ENCODE results near the gene PTOV1.

Gene PTOV1

DNA sequence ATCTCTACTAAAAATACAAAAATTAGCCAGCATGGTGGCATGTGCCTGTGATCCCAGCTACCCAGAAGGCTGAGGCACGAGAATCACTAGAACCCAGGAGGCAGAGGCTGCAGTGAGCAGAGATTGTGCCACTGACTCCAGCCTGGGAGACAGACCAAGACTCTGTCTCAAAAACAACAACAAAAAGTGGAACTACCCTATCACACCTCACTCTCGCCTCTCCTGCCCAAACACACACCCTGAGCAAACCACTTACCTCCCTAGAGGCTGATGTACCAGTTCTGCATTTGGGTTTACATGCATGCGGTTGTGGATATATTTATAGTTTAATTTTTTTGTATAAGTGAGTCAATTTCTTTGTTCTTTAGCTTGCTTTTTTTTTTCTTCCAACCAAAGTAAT is 7.7 kb upstream of the PTOV1 start:
- no peak for DNase-seq (ENCODE audit: low read depth in 2 of 2)

DNA sequence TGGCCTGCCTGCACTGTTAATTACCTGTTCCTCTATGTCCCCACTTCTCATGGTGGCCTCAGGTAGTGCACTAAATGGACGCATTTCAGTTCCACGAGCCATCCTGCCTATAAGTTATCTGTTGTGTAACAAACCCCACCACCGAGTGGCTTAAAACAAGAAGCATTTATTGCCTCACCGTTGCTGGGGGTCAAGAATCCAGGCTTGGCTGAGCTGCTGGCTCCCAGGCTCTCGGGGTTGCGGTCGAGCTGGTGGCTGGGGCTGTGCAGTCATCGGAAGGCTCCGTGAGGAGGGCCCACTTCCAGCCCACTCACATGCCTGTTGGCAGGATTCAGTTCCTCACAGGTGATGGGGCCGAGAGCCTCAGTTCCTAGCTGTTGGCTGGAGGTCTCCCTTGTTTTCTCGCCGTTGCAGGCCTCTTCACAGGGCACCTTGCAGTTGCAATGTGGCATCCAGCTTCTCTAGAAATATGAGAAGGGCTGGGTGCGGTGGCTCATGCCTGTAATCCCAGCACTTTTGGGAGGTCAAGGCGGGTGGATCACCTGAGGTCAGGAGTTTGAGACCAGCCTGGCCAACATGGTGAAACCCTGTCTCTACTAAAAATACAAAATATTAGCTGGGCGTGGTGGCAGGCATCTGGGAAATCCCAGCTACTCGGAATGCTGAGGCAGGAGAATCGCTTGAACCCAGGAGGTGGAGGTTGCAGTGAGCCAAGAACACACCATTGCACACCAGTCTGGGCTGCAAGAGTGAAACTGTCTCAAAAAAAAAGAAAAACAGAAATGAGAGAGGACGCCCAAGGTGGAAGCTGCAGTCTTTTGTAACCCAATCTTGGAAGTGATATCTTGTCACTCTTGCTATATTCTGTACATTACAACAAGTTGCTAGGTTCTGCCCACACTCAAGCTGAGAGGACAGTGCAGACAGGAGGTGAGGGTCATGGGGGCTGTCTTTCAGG is 6.5 kb upstream of the PTOV1 start:
- DNase-seq (ENCODE audit: low read depth in 2 of 2), result no peak

DNA sequence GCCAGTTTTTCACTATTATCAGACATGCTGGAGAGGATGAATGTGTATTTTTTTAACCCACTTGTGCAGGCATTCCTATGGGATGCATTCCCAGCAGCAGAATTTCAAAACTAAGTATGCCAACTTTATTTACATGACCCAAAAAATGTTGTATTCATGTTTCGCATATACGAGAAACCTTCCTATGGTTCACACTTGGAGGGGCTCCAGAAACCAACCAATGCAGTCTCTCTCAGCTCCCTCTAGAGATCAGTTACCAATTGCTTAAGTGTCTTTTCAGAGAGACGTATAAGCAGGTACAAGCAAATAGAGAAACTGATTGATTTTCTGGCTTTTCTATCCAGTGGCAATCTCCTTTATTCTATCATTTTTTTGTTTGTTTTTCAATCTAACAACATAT is 5.5 kb upstream of the PTOV1 start:
- no peak for DNase-seq (ENCODE audit: low read depth in 2 of 2)

DNA sequence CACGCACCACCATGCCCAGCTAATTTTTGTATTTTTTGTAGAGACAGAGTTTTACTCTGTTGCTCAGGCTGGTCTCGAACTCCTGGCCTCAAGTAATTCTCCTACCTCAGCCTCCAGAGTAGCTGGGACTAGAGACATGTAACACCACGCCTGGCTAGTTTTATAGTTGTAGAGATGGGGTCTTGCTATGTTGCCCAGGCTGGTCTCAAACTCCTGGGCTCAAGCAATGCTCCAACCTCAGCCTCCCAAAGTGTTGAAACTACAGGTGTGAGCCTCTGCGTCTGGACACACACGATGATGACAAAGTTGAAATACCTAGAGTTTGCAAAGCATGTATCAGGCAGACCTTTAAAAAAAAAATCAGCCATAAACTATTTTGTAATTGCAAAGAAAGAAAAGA is 4.6 kb upstream of the PTOV1 start:
- no peak for DNase-seq (ENCODE audit: low read depth in 2 of 2)

DNA sequence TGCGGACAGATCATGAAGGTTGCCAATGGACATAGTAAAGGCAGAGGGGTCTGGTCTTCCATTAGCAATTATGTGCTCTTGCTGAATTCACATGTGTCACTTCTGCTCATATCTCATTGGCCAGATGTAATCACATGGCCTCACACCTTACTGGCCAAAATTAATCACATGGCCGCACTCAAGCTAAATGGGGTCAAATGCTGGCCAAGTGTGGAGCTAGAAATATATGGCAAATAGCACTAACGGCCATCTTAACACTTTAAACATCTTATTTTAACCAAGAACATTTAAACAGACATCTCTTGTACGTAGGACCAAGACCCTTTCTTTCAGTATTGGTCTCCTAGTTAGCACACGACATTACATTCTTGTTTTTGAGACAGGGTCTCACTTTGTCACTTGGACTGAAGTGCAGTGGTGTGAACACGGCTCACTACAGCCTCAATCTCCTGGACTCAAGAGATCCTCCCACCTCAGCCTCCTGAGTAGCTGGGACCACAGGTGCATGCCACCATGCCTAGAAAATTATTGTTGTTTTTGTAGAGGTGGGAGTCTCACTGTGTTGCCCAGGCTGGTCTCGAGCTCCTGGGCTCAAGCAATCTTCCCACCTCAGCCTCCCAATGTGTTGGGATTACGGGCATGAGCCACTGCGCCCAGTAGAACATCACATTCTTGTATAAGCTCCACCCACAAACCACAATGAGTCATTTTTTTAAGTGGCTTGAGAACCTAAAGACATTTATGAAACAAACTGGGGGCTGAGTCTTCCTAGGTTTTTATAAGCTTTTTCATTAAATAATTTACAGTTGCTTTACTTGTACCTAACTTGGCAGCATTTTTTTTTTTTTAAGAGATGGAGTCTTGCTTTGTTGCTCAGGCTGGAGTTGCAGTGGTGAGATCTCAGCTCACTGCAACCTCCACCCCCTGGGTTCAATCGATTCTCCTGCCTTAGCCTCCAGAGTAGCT is 2.9 kb upstream of the PTOV1 start:
- no peak for DNase-seq (ENCODE audit: low read depth in 2 of 2)

DNA sequence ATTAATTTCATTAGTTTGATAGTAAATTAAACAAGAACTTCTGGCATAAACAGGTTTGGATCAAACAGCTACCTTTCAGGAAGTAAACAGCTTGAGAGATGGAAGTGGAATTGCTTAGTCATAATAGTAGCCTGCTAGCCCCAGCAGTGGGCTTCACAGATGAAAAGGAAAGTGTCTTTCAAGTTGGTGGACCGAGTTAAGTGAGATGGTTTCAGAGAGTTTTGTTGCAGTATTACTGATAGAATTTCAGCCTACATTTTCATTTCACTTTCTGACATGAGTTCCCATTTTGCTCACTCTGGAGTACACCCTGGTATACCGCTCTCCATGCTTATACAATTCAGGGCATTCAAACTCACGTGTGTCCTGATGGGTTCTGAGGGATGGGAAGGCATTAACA is 2.0 kb upstream of the PTOV1 start:
- DNase-seq (ENCODE audit: low read depth in 2 of 2), result no peak

DNA sequence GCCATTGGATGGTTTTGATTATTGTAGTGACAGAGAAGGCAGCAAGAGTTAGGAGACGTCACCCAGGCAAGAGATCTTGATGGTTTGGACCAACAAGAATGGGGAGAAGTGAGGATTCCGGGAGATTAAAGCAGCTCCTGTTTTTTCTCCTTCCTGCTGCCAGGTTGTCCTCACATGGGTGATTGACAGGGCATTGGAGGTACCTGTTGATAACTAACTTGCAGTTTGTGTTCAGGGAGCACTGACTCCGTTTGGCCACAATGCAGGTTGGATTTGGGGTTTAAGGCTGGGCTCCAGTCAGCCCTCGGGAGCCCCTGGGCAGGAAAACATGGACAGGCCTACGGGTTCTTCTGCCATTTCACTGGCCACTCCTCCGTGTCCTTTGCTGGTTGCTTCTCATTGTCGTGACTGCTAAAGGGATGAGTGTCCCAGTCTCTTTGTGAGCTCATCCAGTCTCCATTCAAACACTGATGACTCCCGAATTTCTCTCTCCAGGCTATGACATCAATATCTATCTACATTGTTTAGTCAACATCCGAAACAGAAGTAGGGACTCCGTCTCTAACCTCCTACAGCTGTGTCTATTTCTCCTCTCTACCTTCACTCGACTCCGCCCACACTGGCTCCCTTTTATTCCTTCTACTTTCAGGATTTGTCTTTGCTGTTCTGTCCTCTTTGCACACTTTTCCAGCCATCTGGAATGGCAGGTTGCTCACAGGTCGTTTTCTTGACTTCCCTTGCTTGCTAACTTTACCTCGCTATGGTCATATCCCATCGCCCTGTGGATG is 1.3 kb upstream of the PTOV1 start:
- DNase-seq (ENCODE audit: low read depth in 2 of 2), result no peak

DNA sequence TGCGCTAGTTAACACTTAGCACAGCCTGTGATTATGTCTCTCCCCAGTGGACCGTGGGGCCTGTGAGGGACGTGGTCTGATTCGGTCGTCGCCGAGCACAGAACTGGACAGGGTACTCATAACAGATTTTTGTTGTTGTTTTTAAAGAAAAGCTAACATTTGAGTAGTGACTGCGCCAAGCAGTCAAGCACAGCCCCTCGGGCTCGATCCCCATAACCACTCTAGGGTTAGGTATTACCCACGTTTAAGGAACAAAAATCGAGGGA is 805 bp upstream of the PTOV1 start:
- DNase-seq (ENCODE audit: low read depth in 2 of 2), result no peak

DNA sequence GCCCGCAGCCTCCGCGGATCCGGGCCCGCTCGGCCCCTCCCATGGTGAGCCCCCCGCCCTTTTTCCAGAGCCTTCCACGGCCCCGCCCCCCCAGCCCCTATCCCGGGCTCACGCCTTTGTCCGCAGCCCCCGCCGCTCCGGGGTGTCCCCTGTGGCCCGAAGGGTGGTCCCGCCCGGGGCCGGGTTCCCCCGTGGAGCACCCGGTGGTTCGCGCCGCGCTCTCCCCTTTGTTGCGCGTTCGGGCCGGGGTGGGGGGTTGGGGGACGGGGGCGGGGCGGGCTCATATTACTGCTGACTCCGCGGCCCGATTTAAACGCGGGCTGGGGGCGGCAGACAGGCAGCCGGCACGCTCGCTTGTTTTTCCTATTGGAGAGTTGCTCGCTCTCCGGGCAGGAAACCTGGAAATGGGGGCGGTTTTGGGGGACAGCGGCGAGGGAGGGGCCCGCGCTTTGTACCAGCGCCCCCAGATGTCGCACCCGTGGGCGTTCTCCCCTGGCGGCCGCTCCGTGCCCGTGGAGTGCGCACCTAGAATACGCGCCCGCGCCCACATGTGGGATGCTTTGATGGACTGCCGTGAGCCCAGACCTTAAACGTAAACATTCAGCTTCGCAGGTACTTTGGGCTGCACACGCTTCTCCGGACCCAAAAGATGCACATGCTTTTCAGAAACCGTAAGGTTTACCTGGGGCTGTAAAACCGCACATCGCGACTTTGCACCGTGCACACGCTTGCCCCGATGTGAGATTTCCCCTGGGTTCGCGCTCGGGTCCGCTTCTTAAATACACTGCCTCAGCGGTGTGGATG is 699 bp downstream of the PTOV1 start:
- no peak for DNase-seq (ENCODE audit: low read depth in 2 of 2)

DNA sequence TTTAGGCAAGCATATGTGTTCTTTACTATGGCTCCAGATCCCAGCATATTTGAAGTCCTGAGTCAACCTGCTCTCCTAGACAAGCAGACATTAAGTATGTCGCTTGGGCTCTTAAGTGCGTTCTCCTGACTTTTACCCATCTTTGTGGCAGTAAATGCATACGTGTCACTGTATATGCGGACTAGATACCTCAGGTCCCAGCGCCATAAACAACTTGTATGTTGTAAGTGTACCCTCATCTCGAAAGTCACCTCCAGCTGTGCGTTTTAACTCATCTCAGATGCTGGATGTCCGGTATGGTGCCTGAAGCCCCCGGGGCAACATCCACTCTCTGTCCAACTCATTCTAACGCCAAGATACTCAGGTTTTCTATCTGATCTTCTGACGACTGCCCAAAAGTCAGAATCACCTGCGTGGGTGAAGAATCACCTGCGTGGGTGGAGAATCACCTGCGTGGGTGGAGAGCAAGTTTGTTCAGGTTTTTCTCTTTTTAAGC is 1.7 kb downstream of the PTOV1 start:
- no peak for DNase-seq (ENCODE audit: low read depth in 2 of 2)

DNA sequence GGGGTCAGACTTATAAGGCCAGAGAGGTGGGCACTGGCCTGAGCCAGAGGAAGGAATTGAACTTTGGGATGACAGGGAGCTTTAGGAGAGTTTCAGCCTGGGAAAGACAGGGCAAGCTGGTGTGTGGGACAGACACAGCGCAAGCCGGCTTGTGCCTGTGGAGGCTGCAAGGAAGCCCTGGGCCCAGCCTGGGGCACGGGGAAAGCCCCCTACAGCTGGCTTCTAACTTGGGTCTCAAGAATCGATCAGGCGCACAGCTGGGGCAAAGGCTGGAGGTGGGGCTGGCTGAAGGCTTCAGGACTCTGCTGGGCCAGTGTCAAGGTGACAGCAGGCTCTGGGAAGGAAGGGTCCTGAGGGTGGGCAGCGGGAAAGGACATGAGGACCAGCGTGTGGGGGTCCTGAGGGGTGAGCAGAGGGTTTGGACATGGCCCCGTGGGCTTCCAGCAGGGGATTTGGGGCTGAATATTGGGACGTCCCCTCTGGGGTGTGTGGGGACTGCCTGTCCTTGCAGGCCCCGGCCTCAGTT is 3.0 kb downstream of the PTOV1 start:
- no peak for DNase-seq (ENCODE audit: low read depth in 2 of 2)

DNA sequence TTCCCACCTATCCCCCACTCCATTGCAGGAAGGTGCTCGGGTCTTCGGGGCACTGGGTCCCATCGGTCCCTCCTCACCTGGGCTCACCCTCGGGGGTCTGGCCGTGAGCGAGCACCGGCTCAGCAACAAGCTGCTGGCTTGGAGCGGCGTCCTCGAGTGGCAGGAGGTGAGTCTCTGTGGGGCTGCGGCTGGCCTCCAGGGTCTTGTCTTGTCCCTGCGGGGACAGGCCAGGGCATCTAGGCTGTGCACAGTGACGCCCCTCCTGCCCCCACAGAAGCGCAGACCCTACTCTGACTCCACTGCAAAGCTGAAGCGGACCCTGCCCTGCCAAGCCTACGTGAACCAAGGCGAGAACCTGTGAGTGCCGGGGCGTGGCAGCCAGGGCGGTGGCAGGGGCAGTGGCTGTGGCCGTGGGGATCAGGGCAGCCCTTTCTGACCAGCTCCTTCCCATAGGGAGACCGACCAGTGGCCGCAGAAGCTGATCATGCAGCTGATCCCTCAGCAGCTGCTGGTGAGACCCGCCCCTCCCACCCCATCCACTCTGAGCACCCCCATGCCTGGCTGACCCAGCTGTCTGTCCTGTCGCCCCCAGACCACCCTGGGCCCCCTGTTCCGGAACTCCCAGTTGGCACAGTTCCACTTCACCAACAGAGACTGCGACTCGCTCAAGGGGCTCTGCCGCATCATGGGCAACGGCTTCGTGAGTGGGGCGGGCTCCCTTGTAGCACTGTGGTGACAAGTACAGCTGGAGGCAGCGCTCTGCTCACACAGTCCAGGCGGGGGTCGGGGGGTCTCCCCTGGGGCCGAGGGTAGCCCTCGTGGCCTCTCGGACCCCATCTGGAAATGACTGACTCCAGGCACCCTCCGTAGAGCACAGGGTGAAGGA is 3.7 kb downstream of the PTOV1 start:
- no peak for DNase-seq (ENCODE audit: low read depth in 2 of 2)

DNA sequence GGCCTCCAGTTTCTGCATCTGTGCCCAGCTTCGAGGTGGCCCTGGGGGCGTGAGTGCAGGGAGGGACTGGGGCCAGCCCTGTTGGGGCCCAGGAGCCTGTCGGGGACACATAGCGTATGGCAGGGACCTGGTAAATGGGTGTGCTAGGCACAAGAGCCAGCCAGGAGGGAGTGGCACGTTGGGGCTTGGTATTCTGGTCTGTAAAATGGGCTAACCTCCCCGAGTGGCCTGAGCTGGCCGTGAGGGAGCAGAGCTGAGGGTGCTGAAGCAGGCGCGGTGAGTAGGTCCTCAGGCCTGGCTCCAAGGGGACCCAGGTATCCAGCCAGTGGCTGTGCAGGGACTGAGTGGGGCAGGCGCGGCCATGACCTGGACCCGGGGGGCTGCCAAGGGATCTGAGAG is 4.3 kb downstream of the PTOV1 start:
- DNase-seq (ENCODE audit: low read depth in 2 of 2), result no peak

DNA sequence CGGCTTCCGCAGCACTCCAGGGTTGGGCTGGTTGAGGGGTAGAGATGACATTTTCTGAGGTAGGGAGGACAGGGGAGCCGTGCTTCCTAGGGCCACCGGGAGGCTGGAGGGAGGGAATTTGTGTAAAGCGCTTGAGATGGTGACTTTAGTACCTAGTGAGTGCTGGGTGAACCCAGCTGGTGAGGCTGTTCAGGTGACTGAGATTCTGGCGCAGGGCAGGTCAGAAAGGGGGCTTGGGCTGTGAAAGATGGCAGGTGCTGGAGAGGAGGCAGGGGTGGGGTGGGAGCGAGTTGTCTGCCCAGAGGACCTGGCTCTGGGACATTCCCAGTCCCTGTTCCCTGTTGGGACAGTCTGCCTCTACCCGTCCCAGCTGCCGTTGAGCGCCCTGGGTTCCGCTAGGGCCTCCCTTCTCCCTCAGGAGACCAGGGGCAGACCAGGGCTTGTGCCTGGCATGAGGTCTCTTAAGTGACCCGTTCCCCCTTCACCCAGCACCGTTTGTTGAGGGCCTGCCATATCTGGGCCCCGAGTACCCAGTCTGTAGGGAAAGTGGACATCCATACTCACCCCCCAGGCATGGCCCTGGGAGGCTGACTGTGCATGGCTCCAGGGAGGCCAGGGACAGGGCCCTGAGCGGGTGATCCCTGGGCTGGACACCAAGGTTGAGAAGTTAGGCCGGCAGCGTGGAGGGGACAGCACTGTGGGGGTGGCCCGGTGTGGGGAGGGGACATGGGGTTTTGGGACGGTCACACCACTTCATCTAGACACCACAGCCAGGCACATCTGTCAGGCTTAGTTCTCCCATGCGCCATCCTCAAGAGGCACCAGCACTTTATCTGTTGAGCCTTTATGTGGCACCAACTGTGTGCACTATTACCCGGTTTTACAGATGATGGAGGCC is 5.0 kb downstream of the PTOV1 start:
- no peak for DNase-seq (ENCODE audit: low read depth in 2 of 2)

DNA sequence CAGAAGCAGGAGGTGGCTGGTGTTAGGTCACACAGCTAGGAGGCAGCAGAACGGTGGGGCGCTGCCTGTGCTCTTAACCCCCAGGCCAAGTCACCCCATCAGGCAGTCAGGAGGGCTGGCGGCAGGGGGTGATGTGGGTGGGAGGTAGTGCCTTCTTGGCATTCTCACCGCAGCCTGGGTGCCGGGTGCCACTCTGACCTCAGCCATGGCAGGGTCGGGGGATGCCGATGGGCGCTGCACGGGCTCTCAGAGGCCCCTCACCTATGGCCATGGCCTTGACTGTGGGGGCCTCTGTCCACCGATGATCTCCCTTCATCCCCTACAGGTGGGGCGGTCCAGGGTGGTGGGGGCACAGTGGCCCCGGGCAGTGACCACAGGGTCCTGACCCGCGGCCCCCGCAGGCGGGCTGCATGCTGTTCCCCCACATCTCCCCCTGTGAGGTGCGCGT is 5.6 kb downstream of the PTOV1 start:
- DNase-seq (ENCODE audit: low read depth in 2 of 2), result no peak

DNA sequence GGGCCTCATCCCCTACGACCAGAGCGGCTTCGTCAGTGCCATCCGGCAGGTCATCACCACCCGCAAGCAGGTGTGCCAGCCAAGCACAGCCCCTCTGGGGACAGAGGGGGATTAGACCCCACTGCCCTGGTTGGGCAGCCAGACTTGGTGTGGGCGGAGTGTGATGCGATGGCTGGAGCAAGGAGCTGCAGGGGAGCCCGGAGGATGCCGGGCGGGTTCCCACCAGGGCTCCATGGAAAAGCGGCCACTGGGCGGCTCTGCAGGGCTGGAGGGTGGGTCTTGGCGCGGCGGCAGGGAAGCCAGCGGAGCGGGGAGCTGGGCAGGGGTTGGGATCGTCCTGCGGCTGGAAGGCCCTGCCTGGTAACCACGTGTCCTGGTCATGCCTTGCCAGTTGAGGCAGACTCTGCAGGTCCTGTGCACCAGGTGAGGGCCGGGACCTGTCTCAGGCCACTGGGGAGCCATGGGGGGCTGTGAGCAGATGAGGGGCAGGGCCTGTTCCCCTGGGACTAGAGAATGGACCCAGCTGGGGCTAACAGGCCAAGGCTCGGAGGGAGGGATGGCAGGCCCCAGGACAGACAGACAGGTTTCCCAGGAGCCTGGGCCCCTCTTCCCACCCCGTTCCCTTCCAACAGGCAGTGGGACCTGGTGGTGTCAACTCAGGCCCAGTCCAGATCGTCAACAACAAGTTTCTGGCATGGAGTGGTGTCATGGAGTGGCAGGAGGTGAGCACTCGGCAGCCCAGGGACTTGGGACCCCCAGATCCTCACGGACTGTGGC is 6.3 kb downstream of the PTOV1 start:
- no peak for DNase-seq (ENCODE audit: low read depth in 2 of 2)

DNA sequence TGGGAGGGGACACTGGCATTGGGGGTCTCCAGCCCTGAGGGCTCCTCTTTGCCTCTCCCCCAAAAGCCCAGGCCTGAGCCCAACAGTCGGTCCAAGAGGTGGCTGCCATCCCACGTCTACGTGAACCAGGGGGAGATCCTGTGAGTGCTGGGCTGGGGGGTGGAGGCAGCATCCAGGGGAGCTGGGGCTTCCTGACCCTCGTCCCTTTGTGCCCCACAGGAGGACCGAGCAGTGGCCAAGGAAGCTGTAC is 6.8 kb downstream of the PTOV1 start:
- no peak for DNase-seq (ENCODE audit: low read depth in 2 of 2)
